Cardiac fibroblast (primary cell): Measurements from ENCODE around the gene HTR2B.

Experiments
- DNase-seq, 2 donors: peaks; one replicate each; pipeline versions ENCODE4 v3.0.0 to v3.0.0-alpha.2; 2010; ENCODE audit warnings: low read depth in 2 of 2
- H3K4me3 ChIP-seq, 2 donors: replicated peaks in 1 of 2; 1 replicate in 1 of 2; 2 replicates in 1 of 2; pipeline ENCODE4 v1.5.1; 2011; ENCODE audit warnings: low read depth in 2 of 2, low read length in 2 of 2, mild to moderate bottlenecking in 2 of 2, moderate library complexity in 1 of 2
- CTCF ChIP-seq: IDR thresholded peaks from one replicate; pipeline ENCODE4 v1.5.1; 2011; ENCODE audit warnings: low read depth, mild to moderate bottlenecking, low read length, inconsistent platforms

Gene HTR2B

GRCh38 chr2:231124838-231125568 lies at the start of gene HTR2B:
HTR2B (minus strand) TSS chr2:231125042; CDS start chr2:231123764, 1,278 bp downstream.
- H3K4me3 ChIP-seq, result peak within 1 kb of the TSS in 1 of 2 donors; percentile 5
- peak; percentile 44 to 64 for DNase-seq
- TF ChIP-seq CTCF, result no peak

GRCh38 chr2:231174211-231174651 lies 49.4 kb upstream of the HTR2B start:
- no peak for TF ChIP-seq CTCF
- peak in 1 of 2 donors; percentile 44 for DNase-seq
- H3K4me3 ChIP-seq, result no peak overlapping the region

DNA sequence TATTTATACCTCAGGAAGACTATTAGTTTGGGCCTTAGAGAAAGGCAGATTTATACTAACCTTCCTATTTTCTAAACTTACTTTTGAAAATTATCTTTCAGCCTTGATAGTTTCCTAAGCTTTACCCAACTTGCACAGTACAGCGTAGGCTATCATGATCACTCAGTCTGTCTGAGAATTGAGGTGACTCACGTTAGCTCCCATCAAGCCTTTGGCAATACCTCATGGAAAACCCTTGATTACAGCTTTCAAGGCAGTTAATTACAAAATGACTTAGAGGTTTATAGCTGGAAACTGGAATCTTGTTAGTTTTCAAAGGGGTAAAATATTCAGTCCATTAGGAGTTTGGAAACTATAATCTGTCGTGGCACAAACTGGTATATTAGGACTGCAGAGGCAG lies 47.2 kb upstream of the HTR2B start:
- peak in 1 of 2 donors; percentile 65 for DNase-seq
- TF ChIP-seq CTCF, result no peak
- H3K4me3 ChIP-seq, result no peak overlapping the region

DNA sequence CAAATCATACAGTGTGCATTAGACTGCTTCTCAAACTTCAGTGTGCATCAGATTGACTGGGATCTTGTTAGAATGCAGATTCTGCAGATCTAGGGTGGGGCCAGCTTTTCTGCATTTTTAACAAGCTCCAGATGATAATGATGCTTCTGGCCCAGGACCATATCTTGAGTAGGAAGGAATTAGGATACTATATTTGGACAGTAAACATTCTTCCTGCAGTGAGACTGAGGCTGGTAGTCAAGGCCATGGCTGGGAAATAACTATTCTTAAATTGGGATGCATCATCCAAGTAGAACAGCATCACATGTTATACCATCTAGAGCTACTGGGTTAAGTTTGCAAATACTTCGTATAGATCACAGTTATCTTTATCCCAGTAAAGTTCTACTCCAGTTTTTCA lies 45.2 kb upstream of the HTR2B start:
- no peak overlapping the region for H3K4me3 ChIP-seq
- TF ChIP-seq CTCF, result no peak
- DNase-seq, result peak in 1 of 2 donors; percentile 67

- no peak for DNase-seq
- TF ChIP-seq CTCF, result no peak
- H3K4me3 ChIP-seq, result no peak overlapping the region
Observed at GRCh38 chr2:231169488-231169887, 44.6 kb upstream of the HTR2B start.

GRCh38 chr2:231168460-231169139 lies 43.8 kb upstream of the HTR2B start:
- TF ChIP-seq CTCF, result no peak
- H3K4me3 ChIP-seq, result no peak overlapping the region
- DNase-seq, result peak in 1 of 2 donors; percentile 38
